NCI-H2227 (cell line): ENCODE results near the gene SERINC1.
A peak's percentile ranks its signal among the peaks of the same experiment; 100 is the strongest.
"Not testable (repeated sequence)": the region's sequence is repeated elsewhere in the genome, so short reads cannot be mapped to it uniquely, and the experiment has no call there.

Source experiments
- DNase-seq: peaks from one replicate; lab custom pipeline; 2025; ENCODE audit not compliant: unreplicated experiment; lab: John Stamatoyannopoulos, UW

The SERINC1 gene

DNA sequence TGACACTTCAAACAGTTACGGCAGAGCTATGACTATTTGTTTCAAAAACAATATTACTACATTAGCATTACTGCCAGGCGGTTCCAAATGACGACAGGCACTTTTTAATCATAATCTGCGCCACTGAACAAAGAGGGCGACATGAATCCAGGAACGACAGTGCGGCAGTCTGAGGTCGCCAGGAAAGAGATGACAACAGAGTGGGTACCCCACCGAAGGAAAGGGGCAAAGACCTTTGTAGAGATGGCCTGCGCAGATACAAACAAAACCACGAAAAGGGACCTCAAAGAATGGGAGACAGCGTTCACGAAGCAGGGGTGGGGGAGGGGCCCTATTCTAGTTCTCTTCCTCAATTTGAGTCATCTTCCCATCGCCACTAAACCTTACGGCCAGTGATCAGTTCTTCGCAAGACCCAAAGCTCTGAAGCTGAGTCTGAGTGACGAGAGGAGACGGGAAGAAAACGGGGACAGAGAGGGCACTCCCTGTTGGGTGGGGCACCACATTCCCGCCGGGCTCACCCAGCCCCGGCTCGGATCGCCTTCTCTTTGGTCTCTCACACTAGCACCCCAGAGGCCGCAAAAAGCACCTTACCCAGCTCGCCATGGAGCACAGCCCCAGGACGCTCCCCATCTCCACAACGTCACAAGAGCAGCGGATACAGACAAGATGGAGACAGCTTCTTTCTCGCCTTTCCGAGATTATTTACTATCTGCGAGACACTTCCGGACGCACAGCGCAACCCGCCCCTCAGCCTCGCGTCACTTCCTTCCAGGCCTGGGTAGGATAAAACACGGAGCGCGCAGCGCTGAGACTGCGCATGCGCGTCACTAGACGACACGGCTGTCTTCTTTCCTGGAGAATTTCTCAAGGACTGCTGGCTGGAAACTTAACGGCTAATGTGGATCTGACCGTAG, at the start of gene SERINC1:
TSS of gene SERINC1 (minus strand) at position 701 of the 915 bp plus-strand sequence. CDS start at position 631, 70 bp downstream.
- peak; percentile 93 for DNase-seq

GRCh38 chr6:122511193-122511924, 39.8 kb upstream of the SERINC1 start:
- peak; percentile 3 for DNase-seq

GRCh38 chr6:122505170-122505569, 33.6 kb upstream of the SERINC1 start:
- not testable (repeated sequence) for DNase-seq

- no peak for DNase-seq
These were observed 29.9 kb upstream of the SERINC1 start for GRCh38 chr6:122501475-122501874.

GRCh38 chr6:122495612-122496011, 24.0 kb upstream of the SERINC1 start:
- no peak for DNase-seq

- no peak for DNase-seq
These were observed 23.2 kb upstream of the SERINC1 start for GRCh38 chr6:122494665-122495272.

DNA sequence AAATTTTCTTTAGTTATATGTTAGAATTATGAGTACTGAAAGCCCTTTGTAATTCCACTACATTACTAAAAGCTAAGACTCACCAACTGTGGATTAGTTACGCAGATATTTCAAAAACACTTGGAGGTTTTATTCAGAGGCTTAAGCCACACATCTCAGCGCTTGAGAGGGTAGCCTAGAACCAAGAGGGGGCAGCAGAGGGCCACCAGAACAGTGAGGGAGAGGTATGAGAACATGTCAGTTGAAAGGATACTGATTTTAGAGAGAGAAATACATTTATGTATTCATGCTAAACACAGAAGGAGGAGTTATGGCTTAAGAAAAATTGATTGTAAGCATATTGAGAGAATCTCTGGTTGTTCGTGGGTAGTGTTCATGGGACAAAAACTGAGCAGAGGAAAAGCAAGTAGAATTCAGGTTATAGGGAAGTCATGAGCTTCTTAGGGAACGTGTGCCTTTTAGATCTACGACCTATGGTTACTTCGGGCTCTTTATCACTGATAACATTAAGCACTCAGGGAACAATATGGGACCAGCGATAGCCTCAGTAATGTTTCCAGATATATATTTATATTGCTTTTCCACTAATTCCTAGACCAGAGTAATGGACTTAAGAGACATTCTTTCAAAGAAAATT, 20.4 kb upstream of the SERINC1 start:
- DNase-seq: peak; percentile 69

- DNase-seq: no peak
These were observed 19.0 kb upstream of the SERINC1 start for GRCh38 chr6:122490607-122491006.

DNA sequence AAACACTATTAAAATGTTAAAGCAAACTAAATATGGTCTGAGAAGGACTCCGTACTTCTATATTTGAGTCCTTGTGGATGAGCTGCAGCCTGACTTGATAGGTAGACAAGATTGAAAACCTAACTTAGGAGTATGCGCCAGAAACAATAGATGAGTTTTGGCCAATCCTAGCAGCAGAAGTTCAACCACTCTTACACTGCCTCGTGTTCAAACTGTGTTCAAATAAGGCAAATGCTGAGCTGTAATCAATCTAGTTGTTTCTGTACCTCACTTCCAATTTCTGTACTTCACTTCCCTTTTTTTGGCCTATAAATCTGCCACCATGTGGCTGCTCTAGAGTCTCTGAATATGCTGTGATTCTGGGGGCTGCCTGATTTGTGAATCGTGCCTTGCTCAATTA, 13.2 kb upstream of the SERINC1 start:
- DNase-seq: no peak

DNA sequence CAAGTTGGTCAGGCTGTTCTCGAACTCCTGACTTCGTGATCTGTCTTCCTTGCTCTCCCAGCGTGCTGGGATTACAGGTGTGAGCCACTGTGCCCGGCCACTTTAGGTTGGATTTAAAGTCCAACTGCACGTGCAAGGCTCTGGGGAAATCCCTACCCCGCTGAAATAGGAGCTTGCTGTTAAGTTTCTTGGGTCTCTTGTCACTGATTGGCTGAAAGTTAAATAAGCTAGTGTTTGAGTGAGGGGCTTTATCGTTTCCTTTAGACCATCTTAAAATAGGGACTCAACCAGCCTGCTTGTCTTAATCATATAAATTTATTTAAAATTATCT, 11.1 kb upstream of the SERINC1 start:
- no peak for DNase-seq

DNA sequence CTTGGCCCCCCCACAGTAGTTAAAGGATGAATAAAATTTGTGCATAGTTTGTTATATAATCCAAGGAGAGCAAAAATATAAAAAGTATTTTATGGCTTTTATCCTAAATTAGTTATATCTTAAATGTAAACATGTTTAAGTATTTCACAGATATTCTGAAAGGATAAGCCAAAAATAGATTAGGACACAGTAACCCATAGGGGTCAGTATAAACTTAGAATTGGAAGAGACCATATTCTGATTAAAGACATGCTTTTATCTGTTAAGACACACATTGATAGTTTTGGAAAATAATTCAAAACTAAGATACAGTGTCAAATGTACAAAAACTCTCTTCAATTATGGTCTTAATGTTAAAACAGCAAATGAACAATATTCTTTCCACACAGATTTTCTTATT, 4.5 kb upstream of the SERINC1 start:
- DNase-seq: peak; percentile 22

DNA sequence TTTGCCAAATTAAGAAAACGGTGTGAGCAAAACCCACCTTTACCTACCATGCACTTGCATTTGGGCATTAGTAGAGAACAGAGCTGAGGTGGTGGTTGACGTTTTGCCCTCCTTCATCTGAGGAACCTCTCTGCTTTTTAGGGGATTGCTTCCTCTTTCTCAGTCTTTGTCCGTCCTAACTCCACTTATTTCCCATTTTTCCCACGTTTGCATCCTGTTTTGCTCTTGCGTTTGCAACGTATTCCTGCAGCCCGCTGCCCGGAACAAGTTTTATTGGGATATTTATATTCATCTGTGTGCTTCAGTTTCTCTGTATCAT, 374 bp upstream of the SERINC1 start:
- no peak for DNase-seq

- DNase-seq: no peak
These were observed 9.7 kb downstream of the SERINC1 start for GRCh38 chr6:122461885-122462284.

DNA sequence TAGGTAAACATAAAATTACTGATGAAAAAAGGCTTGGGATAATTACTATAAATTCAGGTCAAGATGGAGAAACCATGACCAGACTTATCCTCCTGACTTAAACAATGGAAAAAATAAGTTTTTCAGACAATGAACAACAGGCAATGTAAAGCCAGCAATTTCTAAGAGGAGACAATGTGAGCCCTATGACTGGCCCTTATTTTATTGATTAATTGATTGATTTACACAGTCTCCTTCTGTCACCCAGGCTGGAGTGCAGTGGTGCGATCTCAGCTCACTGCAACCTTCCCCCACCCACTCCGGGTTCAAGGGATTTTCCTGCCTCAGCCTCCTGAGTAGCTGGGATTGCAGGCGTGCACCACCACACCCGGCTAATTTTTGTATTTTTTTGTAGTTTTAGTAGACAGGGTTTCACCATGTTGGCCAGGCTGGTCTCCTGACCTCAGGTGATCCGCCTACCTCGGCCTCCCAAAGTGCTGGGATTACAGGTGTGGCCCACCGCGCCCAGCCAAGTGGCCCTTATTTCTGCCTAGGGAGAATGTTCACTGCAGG, 11.7 kb downstream of the SERINC1 start:
- not testable (repeated sequence) for DNase-seq

- DNase-seq: no peak
These were observed 12.4 kb downstream of the SERINC1 start for GRCh38 chr6:122459240-122459639.

DNA sequence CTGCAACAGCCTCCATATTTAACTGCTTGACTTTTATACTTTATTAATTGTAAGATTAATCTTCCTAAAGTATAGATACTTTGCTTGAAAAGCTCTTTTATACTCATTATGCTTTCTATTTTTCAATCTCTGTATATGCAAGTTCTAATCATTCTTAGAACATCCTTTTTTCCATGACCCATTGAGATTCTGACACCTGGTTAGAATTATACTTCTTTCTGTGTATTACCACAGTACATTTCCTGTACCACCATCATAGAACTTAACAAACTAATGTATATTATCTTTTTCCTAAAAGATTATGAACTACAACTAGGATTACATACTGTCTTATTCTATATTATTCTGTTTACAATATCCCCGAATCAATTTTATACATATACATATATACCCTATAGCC, 13.5 kb downstream of the SERINC1 start:
- DNase-seq: no peak

DNA sequence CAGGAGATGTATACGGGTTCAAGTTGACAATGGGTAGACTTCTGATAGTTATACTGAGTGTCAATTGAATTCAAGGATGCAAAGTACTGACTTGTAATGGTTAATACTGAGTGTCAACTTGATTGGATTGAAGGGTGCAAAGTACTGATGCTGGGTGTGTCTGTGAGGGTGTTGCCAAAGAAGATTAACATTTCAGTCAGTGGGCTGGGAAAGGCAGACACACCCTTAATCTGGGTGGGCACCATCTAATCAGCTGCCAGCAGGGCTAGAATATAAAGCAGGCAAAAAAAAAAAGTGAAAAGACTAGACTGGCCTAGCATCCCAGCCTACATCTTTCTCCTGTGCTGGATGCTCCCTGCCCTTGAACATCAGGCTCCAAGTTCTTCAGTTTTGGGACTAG, 16.5 kb downstream of the SERINC1 start:
- not testable (repeated sequence) for DNase-seq

GRCh38 chr6:122454673-122455072, 16.9 kb downstream of the SERINC1 start:
- DNase-seq: no peak

GRCh38 chr6:122452509-122452908, 19.1 kb downstream of the SERINC1 start:
- DNase-seq: no peak

DNA sequence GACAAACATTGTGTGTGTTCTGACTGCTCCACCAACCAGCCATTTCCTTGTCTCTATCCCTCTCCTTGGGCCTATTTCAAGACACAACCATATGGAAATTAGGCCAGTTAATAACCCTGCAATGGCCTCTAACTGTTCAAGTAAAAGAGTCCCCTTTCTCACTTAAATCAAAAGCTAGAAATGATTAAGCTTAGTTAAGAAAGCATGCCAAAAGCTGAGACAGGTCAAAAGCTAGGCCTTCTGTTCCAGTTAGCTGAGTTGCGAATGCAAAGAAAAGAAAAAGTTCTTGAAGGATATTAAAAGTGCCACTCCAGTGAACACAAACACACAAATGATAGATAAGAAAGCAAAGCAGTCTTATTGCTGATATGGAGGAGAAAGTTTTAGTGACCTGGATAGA, 22.5 kb downstream of the SERINC1 start:
- DNase-seq: no peak

GRCh38 chr6:122445274-122445673, 26.3 kb downstream of the SERINC1 start:
- DNase-seq: no peak
